ENCODE measurements around the gene NANP. TPM values are rescaled to one million over a fixed set of nuclear protein-coding genes. Genes with fewer than 3 reads are reported as not detected.
"Not testable (repeated sequence)": the region's sequence is repeated elsewhere in the genome, so short reads cannot be mapped to it uniquely, and the experiment has no call there.

Gene NANP, protein sequence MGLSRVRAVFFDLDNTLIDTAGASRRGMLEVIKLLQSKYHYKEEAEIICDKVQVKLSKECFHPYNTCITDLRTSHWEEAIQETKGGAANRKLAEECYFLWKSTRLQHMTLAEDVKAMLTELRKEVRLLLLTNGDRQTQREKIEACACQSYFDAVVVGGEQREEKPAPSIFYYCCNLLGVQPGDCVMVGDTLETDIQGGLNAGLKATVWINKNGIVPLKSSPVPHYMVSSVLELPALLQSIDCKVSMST
- total RNA-seq = 1 to 10 TPM; 1.9 to 2.0 TPM
- polyA plus RNA-seq = 1 to 10 TPM; 1.6 TPM

- peak within 1 kb of the TSS; percentile 92 to 97 (median 96) for H3K4me3 Mint-ChIP-seq
- intact Hi-C loops (cut with micrococcal nuclease) = loop anchor here (1.0 to 5.0 kb wide), 4 partner anchors 39 to 233 kb away; partner anchors contain the start of genes ABHD12, GINS1, NINL and ZNF337
- H3K36me3 Mint-ChIP-seq = peaks cover 0 to 5% of the 10 kb centered on the region in 2 donors
- POLR2A ChIA-PET (ENCODE audit: partially characterized antibody) = interaction anchor here (0.6 kb wide), 1 partner anchor 9 kb away, joined by 3 read pairs; no protein-coding TSS in a partner anchor
- no peaks in the 10 kb centered on the region for H3K36me3 ChIP-seq (ENCODE audit: insufficient read depth, low read length)
- H3K27me3 ChIP-seq (ENCODE audit: insufficient read depth, low read length) = no peaks in the 10 kb centered on the region
- peaks cover 14 to 25% (median 17%) of the 10 kb centered on the region in 4 donors for H3K4me1 Mint-ChIP-seq
- H3K27ac ChIP-seq (ENCODE audit: low read depth, low read length) = peak within 1 kb of the TSS; percentile 50
- H3K9me3 ChIP-seq (ENCODE audit: control insufficient read depth in 1 of 2, low read length in 2 of 2) = no peaks in the 10 kb centered on the region
- H3K4me3 ChIP-seq (ENCODE audit: low read length in 2 of 2) = peak within 1 kb of the TSS; percentile 56 to 73
- H3K27me3 Mint-ChIP-seq = no peaks in the 10 kb centered on the region
- H3K4me1 ChIP-seq (ENCODE audit: insufficient read depth, low read length) = peaks cover 16% of the 10 kb centered on the region
- H3K9me3 Mint-ChIP-seq = peaks cover 0 to 4% (median 0%) of the 10 kb centered on the region in 8 donors
- DNase-seq = peak; percentile 79 to 84 (median 83)
- CTCF ChIA-PET (ENCODE audit: partially characterized antibody) = no interaction called here
- H3K27ac Mint-ChIP-seq = peak within 1 kb of the TSS; percentile 78 to 97 (median 95)
Observed at GRCh38 chr20:25623736-25624499, at the start of gene NANP. Gene NANP, minus strand, starts transcription at chr20:25624014. Its CDS starts 66 bp downstream, at chr20:25623948.

DNA sequence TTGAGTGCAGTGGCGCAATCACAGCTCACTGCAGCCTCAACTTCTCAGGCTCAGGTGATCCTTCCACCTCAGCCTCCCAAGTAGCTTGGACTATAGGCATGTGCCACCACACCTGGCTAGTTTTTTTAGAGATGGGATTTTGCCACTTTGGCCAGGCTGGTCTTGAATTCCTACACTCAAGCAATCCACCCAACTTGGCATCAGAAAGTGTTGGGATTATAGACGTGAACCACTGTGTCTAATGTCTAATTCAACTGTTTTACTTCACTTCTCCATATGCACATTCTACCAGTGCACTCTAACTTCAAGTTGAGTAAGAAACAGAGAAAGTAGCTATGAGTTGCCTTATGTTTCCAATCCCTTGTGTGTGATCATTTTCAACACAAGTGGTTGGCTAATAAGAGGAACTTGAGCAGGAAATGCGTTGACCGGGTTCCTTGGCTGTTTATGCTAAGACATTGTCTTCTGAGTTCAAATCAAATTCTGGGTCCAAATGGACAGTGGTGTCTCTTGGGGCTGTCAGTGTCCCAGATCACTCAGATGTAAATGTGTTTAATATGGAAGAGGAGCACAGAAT lies 48.9 kb upstream of the NANP start:
- ChIA-PET CTCF (ENCODE audit: partially characterized antibody) (no interaction called here), POLR2A (ENCODE audit: partially characterized antibody) (no interaction called here)
- Mint-ChIP-seq H3K27me3 (no peaks in the 10 kb centered on the region), H3K36me3 (peaks cover 41 to 44% of the 10 kb centered on the region in 2 donors), H3K9me3 (peaks cover 0 to 4% (median 0%) of the 10 kb centered on the region in 8 donors), H3K4me3 (no peak overlapping the region), H3K27ac (no peak overlapping the region), H3K4me1 (peaks cover 0 to 7% (median 4%) of the 10 kb centered on the region in 4 donors)
- Histone ChIP-seq H3K27ac (ENCODE audit: low read depth, low read length) (no peak overlapping the region), H3K36me3 (ENCODE audit: insufficient read depth, low read length) (peaks cover 22% of the 10 kb centered on the region), H3K4me1 (ENCODE audit: insufficient read depth, low read length) (no peaks in the 10 kb centered on the region), H3K9me3 (ENCODE audit: control insufficient read depth in 1 of 2, low read length in 2 of 2) (no peaks in the 10 kb centered on the region), H3K27me3 (ENCODE audit: insufficient read depth, low read length) (no peaks in the 10 kb centered on the region), H3K4me3 (ENCODE audit: low read length in 2 of 2) (no peak overlapping the region)
- intact Hi-C loops (cut with micrococcal nuclease) = no loop called here
- no peak for DNase-seq

- Mint-ChIP-seq H3K27me3 (no peaks in the 10 kb centered on the region), H3K9me3 (peaks cover 0 to 4% (median 0%) of the 10 kb centered on the region in 8 donors), H3K36me3 (peaks cover 14 to 18% of the 10 kb centered on the region in 2 donors), H3K27ac (no peak overlapping the region), H3K4me3 (no peak overlapping the region), H3K4me1 (peaks cover 0 to 2% (median 0%) of the 10 kb centered on the region in 4 donors)
- Histone ChIP-seq H3K27me3 (ENCODE audit: insufficient read depth, low read length) (no peaks in the 10 kb centered on the region), H3K4me1 (ENCODE audit: insufficient read depth, low read length) (no peaks in the 10 kb centered on the region), H3K36me3 (ENCODE audit: insufficient read depth, low read length) (peaks cover 3% of the 10 kb centered on the region), H3K27ac (ENCODE audit: low read depth, low read length) (no peak overlapping the region), H3K4me3 (ENCODE audit: low read length in 2 of 2) (no peak overlapping the region), H3K9me3 (ENCODE audit: control insufficient read depth in 1 of 2, low read length in 2 of 2) (no peaks in the 10 kb centered on the region)
- DNase-seq = no peak
- ChIA-PET CTCF (ENCODE audit: partially characterized antibody) (no interaction called here), POLR2A (ENCODE audit: partially characterized antibody) (no interaction called here)
- intact Hi-C loops (cut with micrococcal nuclease) = no loop called here
Observed at GRCh38 chr20:25669826-25670422, 46.1 kb upstream of the NANP start.

GRCh38 chr20:25668446-25668845 lies 44.6 kb upstream of the NANP start:
- H3K4me3 ChIP-seq (ENCODE audit: low read length in 2 of 2) = no peak overlapping the region
- Mint-ChIP-seq H3K9me3 (peaks cover 0 to 4% (median 0%) of the 10 kb centered on the region in 8 donors), H3K27ac (peak overlapping the region in 1 of 7 donors; percentile 27), H3K27me3 (no peaks in the 10 kb centered on the region), H3K36me3 (peaks cover 0 to 4% of the 10 kb centered on the region in 2 donors), H3K4me1 (peaks cover 0 to 2% (median 0%) of the 10 kb centered on the region in 4 donors), H3K4me3 (no peak overlapping the region)
- CTCF ChIA-PET (ENCODE audit: partially characterized antibody) = no interaction called here
- no peaks in the 10 kb centered on the region for H3K4me1 ChIP-seq (ENCODE audit: insufficient read depth, low read length)
- POLR2A ChIA-PET (ENCODE audit: partially characterized antibody) = no interaction called here
- H3K27ac ChIP-seq (ENCODE audit: low read depth, low read length) = no peak overlapping the region
- DNase-seq = no peak
- H3K9me3 ChIP-seq (ENCODE audit: control insufficient read depth in 1 of 2, low read length in 2 of 2) = no peaks in the 10 kb centered on the region
- intact Hi-C loops (cut with micrococcal nuclease) = no loop called here
- no peaks in the 10 kb centered on the region for H3K27me3 ChIP-seq (ENCODE audit: insufficient read depth, low read length)
- H3K36me3 ChIP-seq (ENCODE audit: insufficient read depth, low read length) = no peaks in the 10 kb centered on the region

DNA sequence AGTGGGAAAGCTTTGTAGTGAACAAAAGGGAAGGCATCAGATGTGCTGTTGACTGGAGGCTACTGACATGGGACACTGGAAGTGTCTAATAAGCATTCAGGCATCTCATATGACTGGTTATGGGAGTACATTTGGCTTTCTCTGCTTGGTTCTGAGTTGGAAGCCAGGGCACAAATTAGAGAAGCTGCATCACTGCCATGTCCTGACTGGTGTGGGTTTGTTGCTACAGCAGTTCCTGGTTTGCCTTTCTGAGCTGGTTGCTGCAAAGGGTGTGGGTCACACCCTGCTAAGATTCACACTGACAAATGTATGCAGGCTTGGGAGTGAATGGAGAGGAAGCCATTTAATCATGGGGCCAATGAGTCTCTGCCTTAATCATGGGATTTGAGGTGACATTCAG lies 36.2 kb upstream of the NANP start:
- Histone ChIP-seq H3K27ac (ENCODE audit: low read depth, low read length) (no peak overlapping the region), H3K4me1 (ENCODE audit: insufficient read depth, low read length) (no peaks in the 10 kb centered on the region), H3K27me3 (ENCODE audit: insufficient read depth, low read length) (no peaks in the 10 kb centered on the region), H3K4me3 (ENCODE audit: low read length in 2 of 2) (no peak overlapping the region), H3K36me3 (ENCODE audit: insufficient read depth, low read length) (no peaks in the 10 kb centered on the region), H3K9me3 (ENCODE audit: control insufficient read depth in 1 of 2, low read length in 2 of 2) (no peaks in the 10 kb centered on the region)
- H3K9me3 Mint-ChIP-seq = peaks cover 0 to 2% (median 0%) of the 10 kb centered on the region in 8 donors
- no peak overlapping the region for H3K27ac Mint-ChIP-seq
- no peaks in the 10 kb centered on the region for H3K27me3 Mint-ChIP-seq
- CTCF ChIA-PET (ENCODE audit: partially characterized antibody) = interaction anchor here (0.6 kb wide), 1 partner anchor 32 kb away, joined by 3 read pairs; no protein-coding TSS in a partner anchor
- intact Hi-C loops (cut with micrococcal nuclease) = no loop called here
- POLR2A ChIA-PET (ENCODE audit: partially characterized antibody) = no interaction called here
- H3K36me3 Mint-ChIP-seq = peaks cover 1 to 27% of the 10 kb centered on the region in 2 donors
- peaks cover 0 to 6% (median 0%) of the 10 kb centered on the region in 4 donors for H3K4me1 Mint-ChIP-seq
- no peak for DNase-seq
- H3K4me3 Mint-ChIP-seq = no peak overlapping the region

GRCh38 chr20:25654487-25654886 lies 30.7 kb upstream of the NANP start:
- no peak overlapping the region for H3K4me3 Mint-ChIP-seq
- peaks cover 0 to 2% (median 0%) of the 10 kb centered on the region in 8 donors for H3K9me3 Mint-ChIP-seq

GRCh38 chr20:25652866-25653265 lies 29.1 kb upstream of the NANP start:
- POLR2A ChIA-PET (ENCODE audit: partially characterized antibody) = not testable (repeated sequence)

More at GRCh38 chr20:25654487-25654886, 30.7 kb upstream of the NANP start:
- Histone ChIP-seq H3K36me3 (ENCODE audit: insufficient read depth, low read length) (no peaks in the 10 kb centered on the region), H3K27ac (ENCODE audit: low read depth, low read length) (no peak overlapping the region), H3K9me3 (ENCODE audit: control insufficient read depth in 1 of 2, low read length in 2 of 2) (no peaks in the 10 kb centered on the region), H3K4me3 (ENCODE audit: low read length in 2 of 2) (no peak overlapping the region), H3K27me3 (ENCODE audit: insufficient read depth, low read length) (no peaks in the 10 kb centered on the region), H3K4me1 (ENCODE audit: insufficient read depth, low read length) (no peaks in the 10 kb centered on the region)
- ChIA-PET CTCF (ENCODE audit: partially characterized antibody) (no interaction called here), POLR2A (ENCODE audit: partially characterized antibody) (no interaction called here)
- intact Hi-C loops (cut with micrococcal nuclease) = no loop called here
- Mint-ChIP-seq H3K27me3 (no peaks in the 10 kb centered on the region), H3K36me3 (peaks cover 1 to 30% of the 10 kb centered on the region in 2 donors), H3K4me1 (peaks cover 0 to 6% (median 0%) of the 10 kb centered on the region in 4 donors), H3K27ac (no peak overlapping the region)
- DNase-seq = no peak

More at GRCh38 chr20:25652866-25653265, 29.1 kb upstream of the NANP start:
- H3K4me3 Mint-ChIP-seq; H3K4me1 ChIP-seq (ENCODE audit: insufficient read depth, low read length); H3K27ac Mint-ChIP-seq; H3K36me3 ChIP-seq (ENCODE audit: insufficient read depth, low read length); H3K9me3 ChIP-seq (ENCODE audit: control insufficient read depth in 1 of 2, low read length in 2 of 2); H3K4me1 Mint-ChIP-seq; H3K4me3 ChIP-seq (ENCODE audit: low read length in 2 of 2); H3K27me3 Mint-ChIP-seq; H3K27me3 ChIP-seq (ENCODE audit: insufficient read depth, low read length); H3K9me3 Mint-ChIP-seq; H3K27ac ChIP-seq (ENCODE audit: low read depth, low read length); CTCF ChIA-PET (ENCODE audit: partially characterized antibody); intact Hi-C loops (cut with micrococcal nuclease); DNase-seq: not testable (repeated sequence)
- H3K36me3 Mint-ChIP-seq = peaks cover 4 to 30% of the 10 kb centered on the region in 2 donors
